GM23248 (cell line): ENCODE measurements around the gene EPS8. TPM values are rescaled to one million over a fixed set of nuclear protein-coding genes. Genes with fewer than 3 reads are reported as not detected.

Source experiments
- DNase-seq: peaks from one replicate; pipeline ENCODE4 v3.0.0-alpha.2; 2015
- H2AFZ ChIP-seq: fragments of 200-600 bp; sonication (generic); 2 replicates; pipeline ENCODE4 v1.6.1; 2016; ENCODE audit warnings: antibody characterized with exemption
- H3F3A ChIP-seq: fragments of 200-600 bp; sonication (generic); 2 replicates; pipeline ENCODE4 v1.6.1; 2016; ENCODE audit warnings: mild to moderate bottlenecking, antibody characterized with exemption, mixed run types; ENCODE audit not compliant: insufficient read depth
- H3K27ac ChIP-seq: fragments of 200-600 bp; sonication (generic); 2 replicates; pipeline ENCODE4 v1.5.1; 2016; ENCODE audit warnings: mild to moderate bottlenecking
- H3K27me3 ChIP-seq: fragments of 200-600 bp; sonication (generic); replicated peaks from 2 replicates; pipeline ENCODE4 v1.6.1; 2016; ENCODE audit warnings: mild to moderate bottlenecking; ENCODE audit not compliant: insufficient read depth
- H3K36me3 ChIP-seq: fragments of 200-600 bp; sonication (generic); 2 replicates; pipeline ENCODE4 v1.6.1; 2016; ENCODE audit warnings: low read depth, mild to moderate bottlenecking
- H3K4me1 ChIP-seq: fragments of 200-600 bp; sonication (generic); 2 replicates; pipeline ENCODE4 v1.6.1; 2016; ENCODE audit warnings: mild to moderate bottlenecking; ENCODE audit not compliant: insufficient read depth
- H3K4me2 ChIP-seq: fragments of 200-600 bp; sonication (generic); one replicate; pipeline ENCODE4 v1.6.1; 2016; ENCODE audit warnings: mild to moderate bottlenecking; ENCODE audit not compliant: unreplicated experiment
- H3K4me3 ChIP-seq: fragments of 200-600 bp; sonication (generic); 2 replicates; pipeline ENCODE4 v1.5.1; 2016; ENCODE audit warnings: mild to moderate bottlenecking
- H3K79me2 ChIP-seq: fragments of 200-600 bp; sonication (generic); 2 replicates; pipeline ENCODE4 v1.6.1; 2016; ENCODE audit warnings: mild to moderate bottlenecking; ENCODE audit not compliant: insufficient read depth
- H3K9ac ChIP-seq: fragments of 200-600 bp; sonication (generic); 2 replicates; pipeline ENCODE4 v1.6.1; 2016; ENCODE audit warnings: mild to moderate bottlenecking
- H3K9me2 ChIP-seq: fragments of 200-600 bp; sonication (generic); 2 replicates; pipeline ENCODE4 v1.6.1; 2016; ENCODE audit warnings: mixed run types, mild to moderate bottlenecking, moderate library complexity; ENCODE audit not compliant: insufficient read depth
- H3K9me3 ChIP-seq: fragments of 200-600 bp; sonication (generic); one replicate; pipeline ENCODE4 v1.6.1; 2017; ENCODE audit warnings: low read depth
- H4K20me1 ChIP-seq: fragments of 200-600 bp; sonication (generic); 2 replicates; pipeline ENCODE4 v1.6.0; 2016; ENCODE audit not compliant: insufficient read depth
- EZH2 ChIP-seq: fragments of 200-600 bp; sonication (generic); IDR thresholded peaks from 2 replicates; pipeline ENCODE4 v1.6.1; 2018; ENCODE audit warnings: antibody characterized with exemption, mild to moderate bottlenecking; ENCODE audit not compliant: insufficient read depth, poor library complexity, severe bottlenecking
- EZH2phosphoT487 ChIP-seq: fragments of 200-600 bp; sonication (generic); IDR thresholded peaks from 2 replicates; pipeline ENCODE4 v1.6.1; 2018; ENCODE audit warnings: antibody characterized with exemption, moderate library complexity, mild to moderate bottlenecking, low read depth; ENCODE audit not compliant: insufficient read depth
- whole genome bisulfite sequencing, 2 experiments: methylation state at CpG; one replicate each; pipeline ENCODE4 v1.1.6; 2015 to 2017; ENCODE audit warnings: low lambda C conversion rate in 2 of 2, low coverage in 1 of 2; ENCODE audit errors: missing lambda C conversion rate in 2 of 2; 5-methylcytosine and 5-hydroxymethylcytosine counted together
- in situ Hi-C: fragments of 300-500 bp; cut with MboI; formaldehyde crosslinking; loops from 2 replicates; pipeline ENCODE4 v1.15.0; 2020
- polyA plus RNA-seq: library from polyadenylated mRNA; unstranded; fragments of >200 nt; fragmentation: Nextera tagmentation; extraction: Ambion mirVana; gene quantifications from 2 replicates; pipeline ENCODE4 v1.2.1, GENCODE V29; 2016
- total RNA-seq: library from RNA; depleted of rRNA; stranded (reverse); fragments of >200 nt; shearing (Covaris generic); gene quantifications from 2 replicates; pipeline ENCODE4 v1.2.3, GENCODE V29; 2014

The EPS8 gene
- total and polyA plus RNA-seq, 2 experiments from 2014 or later, result 103 to 107 TPM

DNA sequence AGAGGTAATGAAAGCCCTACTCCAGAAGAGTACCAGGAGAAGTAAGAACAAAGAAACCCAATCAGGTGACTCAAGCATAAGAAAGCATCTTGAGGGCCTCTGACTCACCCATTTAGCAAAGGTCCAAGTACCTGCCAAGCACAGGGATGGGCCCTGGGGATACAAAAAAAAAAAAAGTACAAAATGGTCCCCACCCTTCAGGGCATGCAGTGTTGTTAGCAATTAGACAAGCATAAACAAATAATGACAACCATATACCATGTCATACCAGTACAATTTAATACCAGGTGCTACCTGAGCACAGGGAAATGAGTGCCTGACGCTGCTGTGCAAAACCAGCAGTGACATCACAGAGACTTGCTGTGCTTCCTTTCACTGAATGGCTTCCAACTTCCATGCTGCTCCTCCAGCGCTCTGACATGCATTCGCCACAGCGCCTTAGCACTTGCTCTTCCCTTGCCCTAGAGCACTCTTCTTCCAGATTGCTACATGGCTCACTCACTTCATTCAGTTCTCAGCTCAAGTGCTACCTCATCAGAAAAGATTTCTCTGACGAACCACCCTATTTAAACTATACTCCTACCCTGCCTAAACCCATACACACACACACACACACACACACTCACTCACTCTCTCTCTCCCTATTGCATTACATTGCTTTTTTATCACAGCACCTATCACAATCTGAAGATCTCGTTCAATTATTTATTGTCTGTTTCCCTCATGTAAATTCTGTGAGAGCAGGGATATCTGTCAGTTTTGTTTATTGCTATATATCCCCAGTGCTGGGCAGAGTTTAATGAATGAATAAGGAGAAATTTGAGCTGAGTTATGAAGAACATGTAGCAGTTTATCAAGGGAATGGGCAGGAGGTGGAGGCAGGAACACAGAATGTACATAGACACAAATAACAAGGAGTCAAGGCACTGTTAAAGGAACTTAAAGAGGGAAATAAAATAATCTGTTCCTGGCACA is 12.9 kb upstream of the EPS8 start:
- WGBS, 2 experiments, result 82 to 83% methylated on average over 6 of the region's 6 CpGs
- H3K4me3 ChIP-seq, result no peak overlapping the region
- in situ Hi-C loops, result no loop called here
- no peak for DNase-seq
- no peak overlapping the region for H3K9ac ChIP-seq
- H3K27me3 ChIP-seq, result no peaks in the 10 kb centered on the region
- TF ChIP-seq EZH2 (no peak), EZH2phosphoT487 (no peak)
- H3K27ac ChIP-seq, result no peak overlapping the region
- no peaks in the 10 kb centered on the region for H3K36me3 ChIP-seq
- peaks cover 6% of the 10 kb centered on the region; the same call in 1 of the 2 replicates for H3K4me1 ChIP-seq
- H2AFZ ChIP-seq, result no peak overlapping the region
- no peaks in the 10 kb centered on the region for H3K79me2 ChIP-seq
- no peaks in the 10 kb centered on the region for H3K9me2 ChIP-seq
- no peak overlapping the region for H3K4me2 ChIP-seq
- H4K20me1 ChIP-seq, result no peaks in the 10 kb centered on the region
- no peaks in the 10 kb centered on the region for H3K9me3 ChIP-seq
- H3F3A ChIP-seq, result no peaks in the 10 kb centered on the region

DNA sequence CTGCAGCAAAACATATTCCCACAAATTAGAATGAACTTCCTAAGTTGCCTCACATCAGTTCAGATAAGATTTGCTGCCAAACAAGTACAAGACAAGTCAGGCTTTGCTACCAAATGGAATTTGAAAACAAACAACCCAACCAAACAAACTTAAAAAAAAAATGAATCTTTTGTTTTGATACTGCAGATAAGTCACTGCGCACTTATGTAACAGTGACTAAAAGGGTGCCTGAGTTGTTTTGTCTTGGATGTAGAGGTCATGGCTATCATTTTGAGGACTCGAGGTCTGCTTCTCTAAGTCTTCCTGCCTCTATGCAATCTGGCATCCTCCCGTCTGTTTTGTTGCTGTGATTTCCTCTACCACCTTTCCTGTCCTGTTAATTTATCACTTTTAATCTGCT is 11.1 kb upstream of the EPS8 start:
- H3K27me3 ChIP-seq, result no peaks in the 10 kb centered on the region
- H3F3A ChIP-seq, result no peaks in the 10 kb centered on the region
- H3K27ac ChIP-seq, result no peak overlapping the region
- H2AFZ ChIP-seq, result no peak overlapping the region
- no peak overlapping the region for H3K4me3 ChIP-seq
- TF ChIP-seq EZH2, result no peak
- TF ChIP-seq EZH2phosphoT487, result no peak
- no peaks in the 10 kb centered on the region for H3K36me3 ChIP-seq
- no peaks in the 10 kb centered on the region for H3K79me2 ChIP-seq
- H3K4me2 ChIP-seq, result no peak overlapping the region
- in situ Hi-C loops, result no loop called here
- no peak for DNase-seq
- H3K9me2 ChIP-seq, result no peaks in the 10 kb centered on the region
- 93 to 95% methylated on average over 3 of the region's 3 CpGs for WGBS, 2 experiments
- H4K20me1 ChIP-seq, result no peaks in the 10 kb centered on the region
- H3K9ac ChIP-seq, result no peak overlapping the region
- H3K9me3 ChIP-seq, result no peaks in the 10 kb centered on the region
- peaks cover 6% of the 10 kb centered on the region; the same call in 1 of the 2 replicates for H3K4me1 ChIP-seq

DNA sequence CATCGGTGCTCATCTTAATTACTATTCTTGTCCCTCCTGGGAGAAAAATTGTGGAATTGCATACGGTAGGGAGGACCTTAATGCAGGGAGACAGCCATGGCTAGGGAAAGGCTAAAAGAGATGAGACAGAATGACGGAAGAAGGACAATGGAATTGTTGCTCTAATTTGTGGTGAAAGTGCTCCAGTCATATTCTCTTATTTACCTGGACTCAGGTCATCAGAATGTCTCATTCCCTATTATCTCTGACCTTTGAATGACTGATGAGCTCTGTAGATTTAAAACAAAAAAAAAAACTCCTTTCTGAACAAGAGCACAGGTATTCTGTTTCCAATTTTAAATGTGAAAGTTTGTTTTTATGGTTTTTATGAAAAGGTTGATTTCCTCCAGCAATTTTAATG is 8.6 kb upstream of the EPS8 start:
- Histone ChIP-seq H3K4me2 (no peak overlapping the region), H3K9me3 (no peaks in the 10 kb centered on the region), H3F3A (no peaks in the 10 kb centered on the region), H4K20me1 (no peaks in the 10 kb centered on the region), H3K4me1 (peaks cover 6% of the 10 kb centered on the region; the same call in 1 of the 2 replicates), H3K9me2 (no peaks in the 10 kb centered on the region), H3K79me2 (no peaks in the 10 kb centered on the region), H3K4me3 (no peak overlapping the region), H3K27me3 (no peaks in the 10 kb centered on the region), H3K9ac (no peak overlapping the region), H2AFZ (no peak overlapping the region), H3K36me3 (no peaks in the 10 kb centered on the region), H3K27ac (no peak overlapping the region)
- in situ Hi-C loops, result no loop called here
- no peak for TF ChIP-seq EZH2phosphoT487
- TF ChIP-seq EZH2, result no peak
- no peak for DNase-seq
- WGBS, 2 experiments, result 82 to 86% methylated on average over 3 of the region's 3 CpGs

DNA sequence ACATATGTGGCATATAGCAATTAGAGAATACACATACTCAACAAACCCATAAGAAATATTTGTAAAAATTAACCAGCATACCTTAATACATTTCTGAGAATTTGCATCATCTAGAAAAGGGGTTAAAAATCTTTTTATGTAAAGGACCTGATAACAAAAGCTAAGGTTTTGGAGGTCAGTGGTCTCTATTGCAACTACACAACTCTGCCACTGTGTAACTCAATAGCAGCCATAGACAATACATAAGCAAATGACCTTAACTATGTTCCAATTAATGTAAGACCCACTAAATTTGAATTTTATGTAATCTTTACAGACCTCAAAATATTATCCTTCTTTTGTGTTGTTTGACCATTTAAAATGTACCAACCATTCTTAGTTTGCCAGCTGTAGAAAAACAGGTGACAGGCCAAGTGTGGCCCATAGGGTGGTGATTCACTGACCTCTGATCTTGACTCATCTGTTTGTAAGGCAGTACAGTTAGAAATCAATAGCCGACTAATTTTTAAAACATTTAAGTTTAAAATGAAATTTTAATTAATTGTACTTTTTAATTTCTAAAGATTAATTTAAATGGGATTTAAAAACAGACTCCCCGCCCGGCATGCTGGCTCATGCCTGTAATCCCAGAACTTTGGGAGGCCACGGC is 7.4 kb upstream of the EPS8 start:
- DNase-seq, result peak; percentile 67
- Histone ChIP-seq H3K4me3 (no peak overlapping the region), H3F3A (no peaks in the 10 kb centered on the region), H3K36me3 (no peaks in the 10 kb centered on the region), H3K4me2 (no peak overlapping the region), H3K9ac (no peak overlapping the region), H3K79me2 (no peaks in the 10 kb centered on the region), H3K27ac (no peak overlapping the region), H4K20me1 (no peaks in the 10 kb centered on the region), H3K9me2 (no peaks in the 10 kb centered on the region), H3K27me3 (no peaks in the 10 kb centered on the region), H3K4me1 (peaks cover 6% of the 10 kb centered on the region; the same call in 1 of the 2 replicates), H2AFZ (no peak overlapping the region), H3K9me3 (no peaks in the 10 kb centered on the region)
- TF ChIP-seq EZH2phosphoT487, result no peak
- TF ChIP-seq EZH2, result no peak
- in situ Hi-C loops, result no loop called here
- 66 to 69% methylated on average over 4 of the region's 4 CpGs for WGBS, 2 experiments
